Psoas muscle (tissue), 8 donors: ENCODE measurements around the gene STK26. TPM values are rescaled to one million over a fixed set of nuclear protein-coding genes. Genes with fewer than 3 reads are reported as not detected.

Source experiments
- ATAC-seq, 4 donors: fragments of 200-7000 bp; cut with Tn5 transposase; one replicate each; pipeline ENCODE4 v1.9.1; 2020; ENCODE audit warnings: moderate library complexity in 3 of 4, mild to moderate bottlenecking in 2 of 4
- DNase-seq, 2 donors: peaks; one replicate each; pipeline ENCODE4 v3.0.0-alpha.2; 2020
- H3K27ac ChIP-seq: fragments of 200-600 bp; one replicate; pipeline ENCODE4 v1.8.0; 2022
- H3K27me3 ChIP-seq, 3 donors: fragments of 200-600 bp in 1 of 3; one replicate each; pipeline versions ENCODE4 v1.6.1 to v1.8.0; 2013 to 2022; ENCODE audit warnings: low read length in 2 of 3, mild to moderate bottlenecking in 2 of 3, moderate library complexity in 1 of 3; ENCODE audit not compliant: insufficient read depth in 3 of 3
- H3K36me3 ChIP-seq, 2 donors: fragments of 200-600 bp in 1 of 2; one replicate each; pipeline versions ENCODE4 v1.6.1 to v1.8.0; 2013 to 2022; ENCODE audit warnings: low read depth in 1 of 2, mild to moderate bottlenecking in 1 of 2, moderate library complexity in 1 of 2; ENCODE audit not compliant: insufficient read depth in 1 of 2
- H3K4me1 ChIP-seq: fragments of 200-600 bp; one replicate; pipeline ENCODE4 v1.8.0; 2022
- H3K4me3 ChIP-seq: fragments of 200-600 bp; one replicate; pipeline ENCODE4 v1.8.0; 2022; ENCODE audit warnings: mild to moderate bottlenecking
- H3K9me3 ChIP-seq: fragments of 200-600 bp; one replicate; pipeline ENCODE4 v1.8.0; 2022
- WGBS, 3 donors: extraction: QIAGEN DNeasy Blood & Tissue Kit; methylation state at CpG; one replicate each; pipeline versions ENCODE4 v1.1.6 to v1.1.7; 2013; 5-methylcytosine and 5-hydroxymethylcytosine counted together
- intact Hi-C, 2 donors: fragments of 100-400 bp; cut with DNase I; formaldehyde crosslinking; loops; one replicate each; pipeline versions ENCODE4 v1.11.0 to v1.14.2; 2022
- polyA plus RNA-seq, 3 donors: library from polyadenylated mRNA; stranded (reverse); fragments of 200-250 nt; gene quantifications; one replicate each; pipeline ENCODE4 v1.2.3, GENCODE V29; 2013
- total RNA-seq, 4 donors: library from RNA; stranded (reverse); fragmentation: NEBNext Ultra II Directional in 2 of 4; extraction: Animal tissue kit (Norgen Biotek cat#: 25700) in 2 of 4; gene quantifications; one replicate each; pipeline versions ENCODE4 v1.2.1 to v1.2.4, GENCODE V29; 2021 to 2023
- TF ChIP-seq, protein P1 (sequence below): fragments of 200-600 bp; IDR thresholded peaks from one replicate; pipeline ENCODE4 v1.8.0; 2022; ENCODE audit warnings: antibody characterized with exemption
- donor health status: healthy with polysubstance abuse.
- donor health status: DM: no; HTN: no; CAD: no; lungs with moderate emphysema.
- donor health status: Bipolar disorder and iron deficiency.
- donor health status: healthy.
- donor health status: DM: yes; HTN: yes; CAD: no.
- donor health status: DM: no; HTN: no; CAD: no.
- donor health status: DM: no; HTN: no; CAD: no.
- donor health status: DM: yes; HTN: yes; CAD: no.

STK26 gene
- total and polyA plus RNA-seq, 7 donors = 0.25 to 0.79 (median 0.44) TPM

GRCh38 chrX:132031867-132032266 is 8.8 kb downstream of the STK26 start:
- ATAC-seq (no peak), DNase-seq (no peak)
- no peaks in the 10 kb centered on the region for H3K9me3 ChIP-seq
- H3K27ac ChIP-seq = no peak overlapping the region
- H3K4me1 ChIP-seq = no peaks in the 10 kb centered on the region
- WGBS, 3 donors = 55 to 74% (median 73%) methylated on average over 4 of the region's 4 CpGs
- H3K27me3 ChIP-seq = peaks cover 0 to 32% (median 0%) of the 10 kb centered on the region in 3 donors
- H3K36me3 ChIP-seq = no peaks in the 10 kb centered on the region
- intact Hi-C loops = no loop called here
- H3K4me3 ChIP-seq = no peak overlapping the region
- TF ChIP-seq, protein P1, sequence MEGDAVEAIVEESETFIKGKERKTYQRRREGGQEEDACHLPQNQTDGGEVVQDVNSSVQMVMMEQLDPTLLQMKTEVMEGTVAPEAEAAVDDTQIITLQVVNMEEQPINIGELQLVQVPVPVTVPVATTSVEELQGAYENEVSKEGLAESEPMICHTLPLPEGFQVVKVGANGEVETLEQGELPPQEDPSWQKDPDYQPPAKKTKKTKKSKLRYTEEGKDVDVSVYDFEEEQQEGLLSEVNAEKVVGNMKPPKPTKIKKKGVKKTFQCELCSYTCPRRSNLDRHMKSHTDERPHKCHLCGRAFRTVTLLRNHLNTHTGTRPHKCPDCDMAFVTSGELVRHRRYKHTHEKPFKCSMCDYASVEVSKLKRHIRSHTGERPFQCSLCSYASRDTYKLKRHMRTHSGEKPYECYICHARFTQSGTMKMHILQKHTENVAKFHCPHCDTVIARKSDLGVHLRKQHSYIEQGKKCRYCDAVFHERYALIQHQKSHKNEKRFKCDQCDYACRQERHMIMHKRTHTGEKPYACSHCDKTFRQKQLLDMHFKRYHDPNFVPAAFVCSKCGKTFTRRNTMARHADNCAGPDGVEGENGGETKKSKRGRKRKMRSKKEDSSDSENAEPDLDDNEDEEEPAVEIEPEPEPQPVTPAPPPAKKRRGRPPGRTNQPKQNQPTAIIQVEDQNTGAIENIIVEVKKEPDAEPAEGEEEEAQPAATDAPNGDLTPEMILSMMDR = no peak

DNA sequence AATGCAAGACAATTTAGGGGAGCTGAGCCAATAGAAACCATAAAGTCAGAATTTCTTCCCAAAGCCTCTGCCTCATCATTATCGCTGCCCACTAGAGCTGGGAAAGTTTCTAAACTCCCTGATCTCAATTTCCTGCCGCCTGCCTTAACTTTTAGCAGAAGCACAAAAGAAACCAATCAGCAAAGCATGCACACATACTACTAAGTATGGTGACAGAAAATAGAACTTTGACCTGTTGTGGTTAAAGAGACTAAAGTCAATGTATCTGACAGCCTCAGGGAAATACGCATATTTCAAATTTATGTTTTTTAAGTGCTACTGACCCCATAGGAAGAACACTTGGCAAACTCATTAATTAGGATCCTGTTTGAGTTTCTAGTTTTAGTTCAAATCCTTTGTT is 10.1 kb downstream of the STK26 start:
- 69 to 82% (median 82%) methylated on average over 3 of the region's 3 CpGs for WGBS, 3 donors
- ATAC-seq = no peak
- TF ChIP-seq, protein P1 = no peak
- intact Hi-C loops = no loop called here
- Histone ChIP-seq H3K27ac (no peak overlapping the region), H3K27me3 (peaks cover 0 to 27% (median 0%) of the 10 kb centered on the region in 3 donors), H3K9me3 (no peaks in the 10 kb centered on the region), H3K36me3 (no peaks in the 10 kb centered on the region), H3K4me3 (no peak overlapping the region), H3K4me1 (no peaks in the 10 kb centered on the region)
- DNase-seq = no peak

- WGBS, 3 donors = 79 to 97% (median 95%) methylated on average over 3 of the region's 3 CpGs
- Histone ChIP-seq H3K4me1 (no peaks in the 10 kb centered on the region), H3K27me3 (peaks cover 0 to 22% (median 0%) of the 10 kb centered on the region in 3 donors), H3K4me3 (no peak overlapping the region), H3K9me3 (no peaks in the 10 kb centered on the region), H3K27ac (no peak overlapping the region), H3K36me3 (no peaks in the 10 kb centered on the region)
- intact Hi-C loops = no loop called here
- ATAC-seq (no peak), DNase-seq (no peak)
- TF ChIP-seq, protein P1 = no peak
These were observed 11.5 kb downstream of the STK26 start for GRCh38 chrX:132034648-132035047.

DNA sequence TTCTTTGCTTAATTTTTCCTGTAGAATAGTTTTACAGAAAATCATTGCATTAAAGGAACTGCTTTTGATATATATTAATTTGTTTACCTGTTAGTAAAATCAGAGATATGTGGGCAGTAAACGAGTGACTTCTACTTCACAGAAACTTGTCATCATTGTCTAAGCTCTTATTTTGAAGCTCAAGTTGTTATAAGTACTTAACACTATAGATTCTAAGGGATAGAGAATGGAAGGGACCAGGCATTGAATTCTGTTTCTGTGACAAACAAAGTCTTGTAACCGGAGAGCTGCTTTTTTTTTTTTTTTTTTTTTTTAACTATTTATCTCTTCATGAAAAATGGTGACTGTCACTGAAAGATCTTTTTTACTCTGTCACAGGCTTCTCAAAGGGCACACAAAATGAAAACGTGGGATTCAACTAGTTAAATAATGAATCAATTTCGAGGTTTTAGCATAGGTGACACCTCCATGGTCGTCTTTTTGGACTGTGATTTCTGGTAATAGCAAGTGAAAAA is 14.4 kb downstream of the STK26 start:
- H3K4me3 ChIP-seq = no peak overlapping the region
- H3K4me1 ChIP-seq = no peaks in the 10 kb centered on the region
- 36 to 48% (median 46%) methylated on average over 5 of the region's 5 CpGs for WGBS, 3 donors
- no peak overlapping the region for H3K27ac ChIP-seq
- H3K27me3 ChIP-seq = peaks cover 0 to 22% (median 0%) of the 10 kb centered on the region in 3 donors
- intact Hi-C loops = no loop called here
- DNase-seq (no peak), ATAC-seq (no peak)
- no peaks in the 10 kb centered on the region for H3K9me3 ChIP-seq
- no peaks in the 10 kb centered on the region for H3K36me3 ChIP-seq
- TF ChIP-seq, protein P1 = no peak

DNA sequence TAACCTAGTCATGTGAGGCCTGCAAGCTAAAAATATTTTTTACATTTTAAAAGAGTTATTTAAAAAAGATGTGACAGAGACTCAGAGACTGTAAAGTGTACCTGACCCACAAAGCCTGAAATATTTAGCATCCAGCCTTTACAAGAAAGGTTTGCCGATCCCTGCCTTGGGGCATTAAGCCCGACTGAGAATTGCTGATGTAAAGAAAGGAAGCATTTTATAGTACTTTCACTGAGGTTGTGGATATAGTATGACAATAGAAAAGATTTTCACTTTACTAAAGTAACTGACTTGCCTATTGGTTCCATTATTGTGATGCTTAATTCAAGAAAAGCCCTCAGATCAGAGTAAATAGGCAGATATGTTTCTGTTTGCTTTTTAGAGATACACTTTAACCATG is 17.0 kb downstream of the STK26 start:
- Histone ChIP-seq H3K4me3 (no peak overlapping the region), H3K4me1 (no peaks in the 10 kb centered on the region), H3K27me3 (peaks cover 0 to 21% (median 0%) of the 10 kb centered on the region in 3 donors), H3K9me3 (no peaks in the 10 kb centered on the region), H3K27ac (no peak overlapping the region), H3K36me3 (no peaks in the 10 kb centered on the region)
- intact Hi-C loops = no loop called here
- no peak for ATAC-seq
- WGBS, 3 donors = 74 to 88% (median 77%) methylated on average over 2 of the region's 2 CpGs
- DNase-seq = no peak
- TF ChIP-seq, protein P1 = no peak
